ENCODE results near the gene COL16A1.

The COL16A1 gene

DNA sequence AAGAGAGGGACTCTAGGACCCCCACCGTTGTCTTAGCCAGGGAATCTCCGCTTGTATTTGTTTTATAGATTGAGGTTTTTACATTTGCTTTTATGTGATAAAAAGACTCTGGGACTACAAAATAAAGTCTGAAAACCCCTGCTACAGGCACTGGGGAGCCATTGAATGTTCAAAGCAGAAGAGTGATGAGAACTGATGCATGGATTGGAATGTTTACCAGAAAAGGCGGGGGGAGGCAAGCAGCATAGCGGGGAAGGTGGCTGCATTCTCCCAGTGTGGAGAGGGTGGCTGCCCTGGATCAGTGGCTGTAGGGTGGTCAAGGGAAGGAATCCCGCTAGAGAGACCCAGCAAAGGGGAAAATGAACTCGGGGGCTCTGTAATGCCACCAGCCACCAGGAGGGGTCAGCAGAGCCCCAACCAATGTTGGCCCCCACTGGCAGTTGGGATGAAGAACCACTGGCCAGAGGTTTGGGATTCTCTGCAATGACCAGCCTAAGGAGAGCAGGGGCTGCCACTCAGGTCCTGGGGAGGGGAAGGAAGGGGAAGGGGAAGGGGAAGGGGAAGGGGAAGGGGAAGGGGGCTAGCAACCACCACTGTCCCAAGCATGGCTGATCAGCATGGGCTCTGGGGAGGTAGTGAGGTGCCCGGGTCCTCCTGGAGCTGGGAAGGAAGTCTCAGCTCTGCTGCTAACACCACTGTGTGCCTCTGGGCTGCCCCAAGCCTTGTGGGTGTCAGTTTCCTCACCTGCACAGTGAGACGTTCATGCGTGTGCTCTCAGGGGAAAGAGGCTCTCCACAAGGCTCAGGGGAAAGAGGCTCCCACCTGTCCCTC lies 40.0 kb downstream of the COL16A1 start:
- DNase-seq, result peak; percentile 76

DNA sequence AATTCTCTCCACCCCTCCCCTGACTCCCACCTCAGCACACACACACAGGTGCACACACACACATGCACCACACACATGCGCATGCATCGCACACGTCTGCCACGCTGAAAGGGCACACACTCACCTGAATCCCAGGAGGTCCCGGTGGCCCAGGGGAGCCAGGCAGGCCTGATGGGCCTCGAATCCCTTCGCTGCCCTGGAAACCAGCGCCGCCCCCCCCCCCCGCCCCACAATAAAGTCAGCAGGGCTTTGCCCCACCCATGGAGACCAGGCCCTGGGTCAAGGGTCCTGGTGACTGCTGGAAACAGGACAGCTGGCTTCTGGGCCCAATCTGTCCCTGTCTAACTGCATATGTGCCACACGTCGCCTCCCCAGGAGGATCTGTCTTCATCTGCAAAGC lies 41.4 kb downstream of the COL16A1 start:
- no peak for DNase-seq

DNA sequence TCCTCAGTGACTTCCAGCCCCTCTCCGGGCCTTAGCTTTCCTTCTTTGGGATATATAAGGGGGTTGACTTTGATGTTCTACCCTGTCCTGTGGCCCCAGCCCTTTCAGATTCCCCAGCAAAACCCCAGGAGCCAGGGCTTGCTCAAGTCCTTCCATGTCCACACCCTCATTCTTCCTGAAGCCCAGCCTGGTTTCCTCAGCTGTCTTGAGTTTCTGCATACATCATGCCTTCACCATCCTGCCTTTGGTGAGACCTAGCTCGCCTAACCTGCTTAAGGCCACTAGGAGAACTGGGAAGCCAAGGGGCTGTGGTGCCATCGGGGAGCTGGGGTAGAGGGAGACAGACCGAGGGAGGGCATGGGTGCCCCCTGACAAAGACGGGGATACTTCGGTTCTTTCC lies 42.0 kb downstream of the COL16A1 start:
- DNase-seq, result no peak

DNA sequence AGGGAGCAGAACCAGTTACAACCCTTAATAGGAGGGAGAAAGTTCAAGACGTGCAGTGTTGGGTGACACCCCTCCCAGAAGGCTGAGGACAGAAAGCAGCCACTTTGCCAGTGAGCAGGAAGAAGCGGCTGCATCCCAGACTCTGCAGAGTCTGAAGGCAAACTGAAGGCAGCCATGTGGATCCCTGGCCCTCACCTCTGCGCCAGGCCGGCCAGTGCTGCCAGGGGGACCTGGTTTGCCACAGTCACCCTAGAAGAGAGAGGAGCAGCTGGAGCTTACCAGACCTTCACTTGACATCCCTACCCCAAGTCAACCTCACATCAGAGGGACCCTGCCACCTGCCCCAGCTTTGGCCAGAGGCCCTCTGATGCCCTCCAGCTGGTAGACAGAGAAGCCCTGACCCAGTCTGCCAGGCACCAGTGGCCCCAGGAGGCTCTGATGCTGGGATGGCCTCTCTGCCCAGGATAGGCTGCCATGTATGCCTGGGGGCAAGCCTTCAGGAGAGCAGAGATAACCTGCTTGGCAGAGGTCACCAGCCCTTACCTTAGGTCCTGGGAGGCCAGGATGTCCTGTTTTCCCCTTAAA lies 42.9 kb downstream of the COL16A1 start:
- no peak for DNase-seq

DNA sequence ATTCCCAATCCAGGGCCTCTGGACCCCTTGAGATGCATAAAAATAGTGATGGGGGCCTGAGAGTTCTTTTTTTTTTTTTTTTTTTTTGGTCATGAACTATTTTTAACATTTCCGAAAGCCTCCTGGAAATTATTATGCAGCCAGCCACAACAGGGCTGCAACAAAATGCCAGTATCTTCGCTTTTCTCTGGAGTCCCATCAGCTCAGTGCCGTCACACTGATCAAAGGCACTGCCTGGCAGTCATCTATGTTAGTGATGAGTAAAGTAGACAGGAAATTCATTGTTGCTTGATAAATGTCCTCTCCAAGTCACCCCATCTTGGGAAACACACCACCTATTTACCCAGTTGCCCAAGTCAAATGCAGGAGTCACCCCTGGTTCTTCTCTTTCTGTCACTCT lies 43.9 kb downstream of the COL16A1 start:
- no peak for DNase-seq

DNA sequence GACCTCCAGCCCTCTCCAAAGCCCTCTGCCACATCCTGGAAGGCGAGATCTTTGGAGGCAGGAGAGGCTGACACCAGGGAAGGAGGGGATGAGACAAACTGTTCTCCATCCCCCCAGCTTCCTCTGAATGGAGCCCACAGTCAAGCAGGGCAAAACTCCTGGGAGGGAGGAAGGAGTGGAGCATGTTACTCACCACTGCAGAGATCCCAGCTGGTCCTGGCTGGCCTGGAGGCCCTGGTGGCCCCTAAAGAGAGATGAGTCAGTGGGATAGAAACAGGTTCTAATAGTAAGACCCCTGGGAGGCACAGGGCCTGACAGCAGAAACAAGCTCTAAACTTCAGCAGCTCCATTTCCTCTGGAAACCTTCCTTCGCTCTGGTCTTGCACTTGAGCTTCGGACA lies 45.1 kb downstream of the COL16A1 start:
- no peak for DNase-seq

DNA sequence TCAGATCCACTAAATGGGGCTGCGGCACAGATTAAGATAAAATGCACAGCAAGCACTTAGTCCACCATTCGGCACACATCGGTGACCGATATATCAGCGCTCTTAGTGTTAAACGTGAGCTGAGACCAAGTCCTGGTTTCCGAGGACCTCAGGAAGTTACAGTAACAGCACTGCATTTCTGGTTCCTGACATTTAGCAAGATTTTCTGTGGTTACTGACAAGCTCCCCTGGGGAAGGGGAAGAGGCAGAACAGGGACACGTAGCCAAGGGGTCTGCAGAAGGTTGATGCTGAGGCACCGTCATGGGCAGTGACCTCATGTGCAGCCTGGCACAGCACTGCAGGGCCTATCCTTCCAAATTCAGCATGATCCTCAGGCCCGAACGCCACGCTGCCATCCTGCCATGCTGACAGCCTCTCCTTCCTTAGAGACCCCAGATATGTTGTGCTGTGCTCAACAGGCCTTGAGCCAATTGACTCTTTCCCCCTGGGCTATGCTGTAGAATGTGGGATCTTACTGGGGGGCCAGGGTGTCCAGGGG lies 45.8 kb downstream of the COL16A1 start:
- DNase-seq, result no peak

DNA sequence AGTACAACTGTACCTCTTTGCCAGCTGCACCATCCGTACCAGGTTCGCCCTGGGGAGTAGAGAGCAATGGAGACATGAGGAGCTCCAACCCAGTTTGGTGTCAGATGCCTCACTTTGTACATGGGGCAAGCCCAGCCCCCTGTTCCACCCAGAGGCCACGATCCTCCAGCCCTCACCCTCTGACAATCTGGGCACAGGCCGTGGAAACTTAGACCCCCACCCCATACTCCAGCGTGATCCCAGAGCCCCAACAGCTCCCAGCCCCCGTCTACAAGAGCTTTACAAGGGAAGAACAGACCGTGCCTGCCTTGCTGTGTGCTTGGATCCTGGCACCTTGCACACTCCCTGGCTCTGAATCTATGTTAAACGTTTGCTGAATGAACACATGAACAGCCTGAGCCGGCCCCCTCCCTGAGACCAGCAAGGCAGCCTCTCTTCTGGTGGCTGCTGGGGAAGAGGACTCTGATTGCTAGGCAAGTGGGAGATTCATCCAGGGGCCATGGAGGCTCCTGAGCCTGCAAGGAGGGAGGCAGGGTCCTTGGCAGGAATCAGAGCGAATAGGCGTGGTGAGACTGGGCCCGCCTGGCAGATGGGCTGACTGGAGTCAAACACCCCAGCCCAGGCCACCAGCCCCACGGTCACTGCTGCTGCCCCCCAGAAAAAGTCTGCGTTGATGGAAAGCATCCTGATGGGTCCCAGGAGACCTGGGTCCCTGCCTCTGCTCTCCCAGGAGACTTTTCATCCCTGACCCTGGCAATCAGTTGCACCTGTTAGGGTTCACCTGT lies 46.6 kb downstream of the COL16A1 start:
- no peak for DNase-seq

DNA sequence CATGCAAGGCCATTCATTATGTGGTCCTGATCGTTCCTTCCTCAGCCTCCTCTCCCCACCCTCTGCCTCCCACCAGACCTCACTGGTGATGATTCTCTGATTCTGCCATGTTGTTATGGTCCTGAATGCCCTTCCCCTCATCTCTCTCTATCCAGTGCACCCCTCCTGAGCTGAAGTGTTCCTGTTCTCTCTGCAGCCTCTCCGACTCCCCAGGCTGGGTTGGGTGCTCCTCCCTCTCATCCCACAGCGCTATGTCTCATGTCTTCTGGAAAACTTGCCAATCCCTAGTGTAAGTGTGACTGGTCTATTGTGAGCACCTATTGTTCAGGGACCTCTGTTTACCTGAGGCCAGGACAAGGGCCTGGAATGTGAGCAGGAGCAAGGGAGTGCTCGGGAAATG lies 48.1 kb downstream of the COL16A1 start:
- DNase-seq, result no peak

DNA sequence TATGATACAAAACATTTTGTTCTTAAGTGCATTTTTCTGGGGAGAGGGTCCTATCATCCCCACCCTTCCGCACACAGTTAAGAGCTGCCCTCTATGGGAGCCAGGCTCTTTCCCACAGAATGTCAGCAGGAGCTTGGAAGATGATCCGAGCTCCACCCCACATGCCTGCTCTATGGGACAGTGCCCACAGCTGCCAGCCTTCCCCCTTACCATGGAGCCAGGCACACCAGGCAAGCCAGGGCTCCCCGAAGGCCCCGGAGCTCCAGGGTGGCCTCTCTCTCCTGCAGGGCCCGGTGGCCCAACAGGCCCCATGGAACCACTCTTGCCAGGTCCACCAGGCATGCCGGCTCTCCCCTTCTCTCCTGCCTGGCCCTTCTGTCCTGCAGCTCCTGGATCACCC lies 48.7 kb downstream of the COL16A1 start:
- no peak for DNase-seq

DNA sequence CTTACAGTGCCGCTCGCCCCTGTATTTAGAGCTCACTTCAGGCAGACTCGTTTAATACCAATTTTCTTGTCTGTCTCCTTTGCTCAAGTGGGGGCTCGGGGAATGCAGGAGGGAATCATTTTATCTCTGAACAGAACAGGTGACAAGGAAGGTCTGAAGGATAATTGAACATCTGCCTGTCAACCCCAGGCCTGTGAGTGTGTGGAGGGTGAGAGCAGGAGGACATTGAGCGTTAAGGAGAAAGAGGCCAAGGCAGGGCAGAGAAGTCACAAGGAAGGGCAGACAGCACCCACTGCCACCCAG lies 49.4 kb downstream of the COL16A1 start:
- DNase-seq, result no peak

DNA sequence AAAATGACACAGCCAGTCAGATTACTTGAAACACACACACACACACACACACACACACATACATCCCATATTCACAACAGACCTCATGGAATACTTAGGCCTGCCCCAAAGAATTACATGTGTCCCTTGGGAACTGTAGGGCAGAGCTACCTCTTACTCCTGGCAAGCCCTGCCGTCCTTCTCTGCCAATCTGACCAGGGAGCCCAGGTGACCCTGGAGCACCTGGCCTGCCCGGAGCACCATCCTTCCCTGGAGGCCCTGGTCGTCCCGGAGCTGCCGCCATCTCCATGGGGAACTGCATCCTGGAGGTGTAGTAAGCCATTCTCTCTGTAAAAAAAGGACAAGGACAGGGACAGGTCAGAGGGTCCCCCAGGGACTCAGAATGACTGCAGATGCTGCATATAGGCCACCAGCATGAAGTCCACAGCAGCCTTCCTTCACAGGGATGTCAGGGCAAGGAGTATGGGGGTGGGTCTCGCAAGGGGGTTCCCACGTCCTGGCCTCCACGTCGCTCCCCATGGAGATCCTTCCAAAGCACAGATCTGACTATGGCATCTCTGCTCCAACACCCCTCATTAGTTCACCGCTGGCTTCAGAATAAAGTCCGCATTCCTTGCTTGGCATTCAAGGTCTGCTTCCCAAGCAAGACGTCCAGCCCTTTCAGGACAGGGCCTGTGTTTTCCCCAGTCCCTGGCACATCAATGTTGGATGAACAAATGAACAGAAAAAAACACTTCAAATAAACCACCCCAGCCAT lies 49.9 kb downstream of the COL16A1 start:
- DNase-seq, result no peak

DNA sequence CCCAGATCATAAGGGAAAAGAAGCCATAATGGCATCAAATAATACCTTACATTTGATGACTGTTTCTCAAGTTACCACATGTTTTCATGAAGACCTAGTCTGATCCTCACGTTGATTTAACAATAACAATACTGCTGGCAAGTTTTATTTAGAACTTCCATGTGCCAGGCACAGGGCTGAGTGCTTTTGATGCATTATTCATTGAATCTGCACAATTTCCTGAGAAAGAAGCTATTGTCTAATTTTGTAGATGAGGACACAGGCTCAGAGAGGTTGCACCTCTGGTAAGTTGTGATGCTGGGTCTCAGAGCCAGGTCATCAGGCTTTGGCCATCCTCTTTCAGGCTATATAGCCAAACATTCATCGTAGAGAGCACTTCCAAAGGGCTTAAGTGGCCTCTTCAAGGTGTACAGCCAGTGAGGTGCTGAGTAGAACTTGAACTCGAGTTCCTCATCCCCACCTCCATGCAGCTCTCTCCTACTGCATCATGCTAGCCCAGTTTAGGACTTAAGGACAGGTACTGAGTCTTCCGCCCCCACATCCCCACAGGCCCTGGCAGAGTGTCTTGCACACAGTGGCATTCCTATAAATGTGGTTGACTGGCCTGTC lies 50.8 kb downstream of the COL16A1 start:
- no peak for DNase-seq

DNA sequence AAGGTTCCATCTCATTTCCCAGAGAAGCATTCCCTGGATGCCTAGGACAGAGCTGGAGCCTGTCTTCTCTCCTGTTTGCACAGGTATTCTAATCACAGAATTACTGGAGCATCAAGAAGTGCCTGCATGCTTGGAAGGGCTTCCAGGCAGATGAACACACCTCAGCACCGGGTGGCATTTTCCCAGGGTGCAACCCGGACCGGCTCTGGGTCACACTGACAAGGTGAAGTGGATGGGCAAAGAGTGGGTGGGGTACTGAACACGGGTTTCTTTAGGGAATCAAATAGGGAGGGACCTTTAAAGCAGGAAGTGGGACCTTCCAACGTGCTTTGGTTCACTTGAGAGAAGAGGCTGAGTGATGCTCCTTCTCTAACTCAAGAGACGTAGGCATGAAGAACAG lies 52.1 kb downstream of the COL16A1 start:
- DNase-seq, result no peak

DNA sequence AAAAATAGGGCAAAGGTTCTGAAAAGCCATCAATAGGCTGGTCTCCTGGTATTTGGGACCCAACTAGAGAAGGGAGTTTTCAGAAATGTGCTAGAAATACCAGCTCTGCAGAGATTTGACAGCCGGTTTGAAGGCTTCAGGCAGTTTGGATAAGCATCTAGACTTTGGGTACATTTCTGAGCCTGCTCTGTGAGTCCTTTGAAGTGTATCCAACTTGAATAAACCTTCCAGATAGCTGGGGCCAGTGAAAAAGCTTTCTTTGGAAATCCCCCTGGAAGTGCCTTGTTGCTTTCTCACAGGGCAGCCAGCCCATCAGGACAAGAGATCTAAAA lies 52.8 kb downstream of the COL16A1 start:
- DNase-seq, result no peak

DNA sequence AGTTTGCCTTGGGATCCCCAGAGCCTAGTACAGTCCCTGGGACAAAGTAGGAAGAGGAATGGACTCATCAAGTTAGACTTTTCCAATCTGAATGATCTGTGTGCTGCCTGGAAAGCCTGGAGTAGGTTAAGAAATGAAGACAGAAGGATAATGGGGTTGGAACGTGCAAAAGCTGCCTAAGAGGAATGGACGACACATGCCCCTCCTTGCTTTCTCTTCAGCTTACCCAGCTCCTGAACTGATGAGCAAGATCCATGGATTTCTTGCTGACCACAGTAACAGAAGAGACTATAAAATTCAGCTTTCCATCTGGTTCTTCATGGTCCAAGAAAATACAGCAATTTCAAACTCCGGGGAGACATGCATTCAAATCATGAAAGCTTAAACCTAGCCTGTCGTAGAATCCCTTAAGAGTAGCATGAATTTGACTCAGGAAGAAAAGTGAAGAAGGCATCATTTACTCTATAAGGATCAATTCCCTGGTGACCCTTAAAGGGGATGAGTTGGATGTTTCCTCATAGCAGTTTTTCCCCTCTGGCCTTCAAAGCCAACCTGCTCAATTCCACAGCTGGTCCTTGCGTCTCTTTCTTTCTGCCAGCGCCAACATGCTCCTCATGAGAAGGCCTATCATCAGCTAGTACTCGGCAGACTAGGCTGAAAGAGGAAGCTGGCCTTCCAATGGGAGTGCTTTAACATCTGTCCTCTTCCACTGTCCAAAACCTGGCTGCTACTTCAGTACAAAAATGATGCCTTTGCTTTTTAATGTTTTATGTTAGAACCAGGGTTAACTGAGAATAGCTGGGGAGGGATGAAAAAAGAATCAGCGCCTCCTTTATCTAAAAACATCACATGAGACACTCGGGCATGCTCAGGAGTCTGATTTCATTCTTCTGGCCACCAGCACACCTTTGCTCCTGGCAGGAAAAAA lies 53.4 kb downstream of the COL16A1 start:
- DNase-seq, result no peak

DNA sequence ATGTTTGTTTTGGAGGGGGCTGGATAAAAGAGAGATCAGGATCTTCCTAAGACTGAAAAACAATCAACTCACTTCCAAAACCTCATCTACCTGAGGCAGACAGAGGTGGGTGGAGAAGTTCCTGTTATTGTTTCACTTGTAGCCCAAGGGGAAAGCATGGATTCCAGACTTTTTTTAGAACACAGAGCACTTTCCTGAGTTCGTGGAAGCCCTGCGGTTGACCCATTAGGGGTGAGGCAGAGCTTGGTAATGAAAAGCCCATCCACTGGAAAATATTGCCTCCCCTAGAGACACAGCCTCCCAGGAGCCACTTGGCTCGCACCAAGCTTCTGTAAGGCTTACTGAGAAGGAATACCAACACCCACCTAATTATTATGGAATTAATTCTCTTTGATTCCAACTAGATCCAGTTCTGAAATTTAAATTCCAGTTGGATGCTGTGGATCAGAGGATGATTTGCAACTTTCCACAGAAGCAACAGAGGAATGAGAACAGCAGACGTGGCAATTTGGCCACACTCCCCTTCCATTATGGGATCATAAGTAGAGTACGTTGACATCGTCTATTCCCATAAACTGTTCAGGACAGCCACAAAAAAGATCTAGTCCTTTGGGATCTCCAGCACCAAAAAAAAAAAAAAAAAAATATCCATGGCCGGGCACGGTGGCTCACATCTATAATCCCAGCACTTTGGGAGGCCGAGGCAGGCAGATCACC lies 55.0 kb downstream of the COL16A1 start:
- DNase-seq, result no peak

DNA sequence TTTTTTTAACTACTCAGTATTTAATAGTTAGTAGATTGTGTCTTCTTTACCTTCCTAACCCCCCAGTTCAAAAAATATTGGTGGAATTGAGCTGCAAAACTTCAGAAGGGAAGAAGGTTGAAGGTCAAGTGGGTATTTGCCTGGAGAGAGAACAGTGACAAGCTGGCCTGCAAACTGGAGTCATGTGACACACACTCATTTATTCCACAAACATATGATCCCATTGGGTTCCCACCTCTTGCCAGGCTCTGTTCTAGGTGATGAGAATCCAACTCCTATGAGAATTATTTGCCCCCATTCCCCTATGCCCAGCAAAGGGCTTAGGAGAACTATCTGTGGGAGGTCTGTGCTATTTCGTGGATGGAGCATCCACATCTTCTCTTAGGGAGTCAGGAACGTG lies 55.6 kb downstream of the COL16A1 start:
- no peak for DNase-seq

DNA sequence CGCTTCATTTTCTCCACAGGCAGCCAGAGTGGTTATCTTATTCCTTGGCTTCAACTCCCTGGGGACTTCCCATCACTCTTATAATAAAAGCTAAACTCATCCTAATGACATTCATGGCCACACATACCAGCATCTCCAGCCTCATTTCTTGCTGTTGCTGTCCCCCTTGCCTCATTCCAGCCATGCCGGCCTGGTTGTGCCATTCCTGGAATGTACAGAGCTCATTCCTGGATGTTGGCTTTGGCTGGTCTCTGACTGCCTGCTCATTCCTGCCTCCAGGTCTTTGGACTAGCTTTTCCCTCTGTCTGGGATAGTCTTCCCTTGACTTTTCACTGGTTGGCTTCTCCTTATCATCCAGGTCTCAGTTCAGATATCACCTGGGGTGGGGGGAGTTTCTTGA lies 56.7 kb downstream of the COL16A1 start:
- DNase-seq, result no peak

DNA sequence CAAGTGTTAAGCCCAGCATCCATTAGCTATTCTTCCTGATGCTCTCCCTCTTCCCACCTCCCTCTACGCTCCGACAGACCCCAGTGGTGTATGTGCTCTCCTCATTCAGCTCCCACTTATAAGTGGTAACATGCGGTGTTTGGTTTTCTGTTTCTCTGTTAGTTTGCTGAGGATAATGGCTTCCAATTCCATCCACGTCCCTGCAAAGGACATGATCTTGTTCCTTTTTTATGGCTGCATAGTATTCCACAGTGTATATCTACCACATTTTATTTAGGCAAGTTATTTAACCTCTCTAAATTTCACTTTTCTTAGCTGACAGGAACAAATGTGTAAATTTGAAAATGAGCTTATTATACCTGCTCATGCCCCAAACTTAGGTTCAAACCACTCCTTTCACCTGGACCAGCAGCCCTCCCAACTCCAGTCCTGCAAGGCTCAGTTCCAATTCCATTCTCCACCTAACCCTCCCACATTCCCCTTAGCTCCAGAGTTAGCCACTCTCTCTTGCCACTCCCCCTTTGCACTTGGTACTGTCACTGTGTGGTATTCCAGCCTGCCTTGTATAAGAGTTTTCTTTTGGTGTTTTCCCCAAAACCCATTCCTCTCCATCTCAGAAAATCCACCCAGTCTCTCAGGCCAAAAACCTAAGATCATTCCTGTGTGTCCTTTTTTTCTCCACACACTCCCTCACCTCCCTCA lies 57.4 kb downstream of the COL16A1 start:
- no peak for DNase-seq

DNA sequence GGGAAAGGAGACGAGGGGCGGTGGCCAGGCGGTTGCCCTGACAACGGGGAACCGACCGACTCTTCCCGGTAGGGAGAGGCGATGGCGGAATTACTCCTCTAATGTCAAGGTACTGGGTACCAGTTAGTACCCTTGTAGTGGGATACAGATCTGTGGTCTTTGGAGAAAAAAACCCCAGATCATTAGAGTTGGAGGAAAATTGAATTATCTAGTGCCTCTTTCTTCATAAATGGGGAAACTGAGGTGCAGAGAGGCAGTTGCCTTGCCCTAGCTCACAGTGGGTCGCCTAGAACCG lies 58.6 kb downstream of the COL16A1 start:
- DNase-seq, result no peak
